Endothelial cell of umbilical vein (primary cell): ENCODE measurements around the gene MATCAP1. TPM values are rescaled to one million over a fixed set of nuclear protein-coding genes. Genes with fewer than 3 reads are reported as not detected.
A peak's percentile ranks its signal among the peaks of the same experiment; 100 is the strongest.

Source experiments
- BruUV-seq: library from RNA; stranded (reverse); fragments of 400-500 nt; replicated peaks from 2 replicates; lab custom pipeline; 2021; lab: Mats Ljungman, UMichigan
- CTCF ChIA-PET: fragments of 300-600, 350-600 bp; sonication (Branson Sonifier 250); formaldehyde crosslinking; loops from one replicate; lab custom pipeline; 2021; ENCODE audit warnings: antibody characterized with exemption, inconsistent platforms; lab: Charles Lee
- POLR2A ChIA-PET: fragments of 300-600, 350-600 bp; sonication (Branson Sonifier 250); formaldehyde crosslinking; loops from one replicate; lab custom pipeline; 2021; ENCODE audit warnings: antibody characterized with exemption, inconsistent platforms; lab: Charles Lee
- DNase-seq: peaks from one replicate; pipeline ENCODE4 v3.0.0-alpha.2; 2011; ENCODE audit warnings: low read depth, low spot score
- FAIRE-seq: peaks from 2 replicates; lab custom pipeline; 2011; peaks lifted over from hg19 to GRCh38; lab: Jason Lieb, UNC
- H2AFZ ChIP-seq: 2 replicates; pipeline ENCODE4 v1.6.0; 2012; ENCODE audit warnings: low read depth, low read length, control low read depth, inconsistent platforms
- H3K27ac ChIP-seq: 2 replicates; pipeline ENCODE4 v1.5.1; 2011; ENCODE audit warnings: low read depth, mild to moderate bottlenecking, control low read depth, low read length, moderate library complexity; ENCODE audit not compliant: insufficient read depth
- H3K27me3 ChIP-seq, 2 experiments: 2 replicates each; pipeline versions ENCODE4 v1.6.0 to v1.6.1; 2011; ENCODE audit warnings: low read length in 2 of 2, mixed read lengths in 1 of 2; ENCODE audit not compliant: control insufficient read depth in 2 of 2, insufficient read depth in 2 of 2
- H3K36me3 ChIP-seq, 2 experiments: 2 replicates in 1 of 2; 3 replicates in 1 of 2; pipeline ENCODE4 v1.5.1; 2011; ENCODE audit warnings: low read length in 2 of 2, mild to moderate bottlenecking in 1 of 2, moderate library complexity in 1 of 2; ENCODE audit not compliant: control insufficient read depth in 2 of 2, insufficient read depth in 2 of 2; ENCODE audit errors: extremely low read depth in 1 of 2
- H3K4me1 ChIP-seq: 3 replicates; pipeline ENCODE4 v1.5.1; 2011; ENCODE audit warnings: mild to moderate bottlenecking, low read length; ENCODE audit not compliant: control insufficient read depth, insufficient read depth; ENCODE audit errors: extremely low read depth
- H3K4me2 ChIP-seq: 2 replicates; pipeline ENCODE4 v1.6.1; 2011; ENCODE audit warnings: low read length, control low read depth, mixed read lengths; ENCODE audit not compliant: insufficient read depth
- H3K4me3 ChIP-seq, 3 experiments: fragments of 200-600 bp in 1 of 3; sonication (generic), shearing (Covaris generic) in 1 of 3; replicated peaks in 1 of 3; 2 replicates each; pipeline ENCODE4 v1.5.1; 2011 to 2016; ENCODE audit warnings: control low read depth in 3 of 3, low read length in 3 of 3, mild to moderate bottlenecking in 2 of 3, inconsistent platforms in 1 of 3, low read depth in 1 of 3, moderate library complexity in 1 of 3; ENCODE audit not compliant: insufficient read depth in 1 of 3
- H3K79me2 ChIP-seq: 2 replicates; pipeline ENCODE4 v1.6.0; 2012; ENCODE audit warnings: low read length, inconsistent platforms; ENCODE audit not compliant: control insufficient read depth, insufficient read depth
- H3K9ac ChIP-seq: replicated peaks from 2 replicates; pipeline ENCODE3; 2011; ENCODE audit warnings: low read length, control low read depth; ENCODE audit not compliant: insufficient read depth; ENCODE audit errors: extremely low read depth
- H3K9me1 ChIP-seq: replicated peaks from 3 replicates; pipeline ENCODE4 v1.6.0; 2011; ENCODE audit warnings: mild to moderate bottlenecking, low read length; ENCODE audit not compliant: control insufficient read depth, insufficient read depth; ENCODE audit errors: extremely low read depth
- H3K9me3 ChIP-seq: replicated peaks from 2 replicates; pipeline ENCODE4 v1.5.1; 2012; ENCODE audit warnings: low read length, inconsistent platforms; ENCODE audit not compliant: control insufficient read depth, insufficient read depth
- H4K20me1 ChIP-seq: replicated peaks from 2 replicates; pipeline ENCODE3; 2011; ENCODE audit warnings: mild to moderate bottlenecking, low read length; ENCODE audit not compliant: control insufficient read depth, insufficient read depth; ENCODE audit errors: extremely low read depth
- EZH2 ChIP-seq: IDR thresholded peaks from 2 replicates; pipeline ENCODE4 v1.6.1; 2012; ENCODE audit warnings: borderline replicate concordance, low read depth, mild to moderate bottlenecking, moderate library complexity, low read length, inconsistent platforms; ENCODE audit not compliant: severe bottlenecking
- GATA2 ChIP-seq: IDR thresholded peaks from 2 replicates; pipeline ENCODE4 v1.7.0; 2011; ENCODE audit warnings: low read depth, mild to moderate bottlenecking, moderate library complexity, mixed read lengths, low read length; ENCODE audit not compliant: insufficient read length, insufficient read depth
- JUN ChIP-seq: IDR thresholded peaks from 2 replicates; pipeline ENCODE4 v1.6.1; 2011; ENCODE audit warnings: borderline replicate concordance, low read depth; ENCODE audit not compliant: insufficient read length, insufficient read depth
- POLR2AphosphoS5 ChIP-seq: IDR thresholded peaks from 2 replicates; pipeline ENCODE4 v1.6.1; 2012; ENCODE audit warnings: low read depth, mild to moderate bottlenecking, control low read depth, low read length, moderate library complexity; ENCODE audit not compliant: insufficient read depth
- dilution Hi-C: fragments of 300-500 bp; cut with MboI; formaldehyde crosslinking; loops from one replicate; pipeline ENCODE4 v1.15.0; 2019; ENCODE audit warnings: low sequenced_read_pairs; ENCODE audit not compliant: extremely low pct_ligation_motif_present
- intact Hi-C: fragments of 100-400 bp; cut with micrococcal nuclease; formaldehyde crosslinking; loops from one replicate; pipeline ENCODE4 v1.10.0; 2022
- polyA plus RNA-seq, 4 experiments: library from polyadenylated mRNA; depleted of rRNA in 3 of 4; stranded (reverse) in 3 of 4; unstranded in 1 of 4; fragments of >200 nt; gene quantifications; 2 replicates each; pipeline versions ENCODE4 v1.2.1 to v1.2.3, GENCODE V29; 2011 to 2012; ENCODE audit warnings: missing spikeins in 1 of 4
- total RNA-seq: library from RNA; stranded (reverse); gene quantifications from 2 replicates; pipeline ENCODE4 v1.2.3, GENCODE V29; 2021
- TF ChIP-seq, protein P1 (sequence below): IDR thresholded peaks from 2 replicates; pipeline ENCODE4 v1.6.1; 2011; ENCODE audit not compliant: insufficient read depth, insufficient read length
- TF ChIP-seq, protein P2 (sequence below), 2 donors: IDR thresholded peaks; 1 replicate in 1 of 2; 2 replicates in 1 of 2; pipeline ENCODE4 v1.5.1; 2011; ENCODE audit warnings: low read length in 2 of 2, mild to moderate bottlenecking in 2 of 2, moderate library complexity in 2 of 2, control low read depth in 1 of 2, inconsistent platforms in 1 of 2, low read depth in 1 of 2; ENCODE audit not compliant: insufficient read depth in 1 of 2; ENCODE audit errors: extremely low read depth in 1 of 2

The MATCAP1 gene
- total and polyA plus RNA-seq, 2 donors (not counting 3 experiments of a cell fraction or from before 2014, with no cell fraction given) = 44.5 to 53.3 TPM

DNA sequence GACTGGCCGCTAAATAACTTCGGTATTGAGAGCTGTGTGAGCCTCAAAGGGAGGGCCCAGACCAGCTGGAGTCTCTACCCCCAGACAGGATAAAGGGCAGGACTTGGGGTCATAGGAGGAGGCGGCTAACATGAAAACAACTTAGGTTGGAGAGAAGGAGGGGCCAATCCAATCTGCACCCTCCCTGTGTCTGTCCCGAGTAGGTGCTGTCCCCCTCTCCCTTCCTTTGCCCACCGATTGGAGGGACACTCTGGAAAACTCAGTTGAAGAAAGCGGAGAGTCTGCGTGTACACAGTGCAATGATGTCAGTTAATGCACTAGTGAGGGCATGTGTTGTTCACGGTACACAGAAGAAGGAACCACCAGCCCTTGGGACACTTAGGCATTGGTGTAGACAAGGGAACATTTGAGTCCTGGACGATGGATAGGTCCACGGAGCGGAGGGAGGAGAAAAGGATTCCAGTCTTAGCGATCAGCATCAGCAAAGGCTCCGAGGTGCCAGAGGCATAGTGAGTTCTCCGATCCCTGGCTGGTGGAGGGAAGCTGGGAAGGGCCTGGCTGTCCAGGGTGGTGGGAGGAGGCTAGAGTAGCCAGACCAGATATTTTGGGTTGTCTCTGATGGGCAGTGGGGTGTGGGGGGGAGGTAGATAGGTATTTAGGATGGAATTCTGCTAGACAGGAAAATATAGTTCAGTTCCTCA lies 12.7 kb downstream of the MATCAP1 start:
- H4K20me1 ChIP-seq = no peaks in the 10 kb centered on the region
- peaks cover 27% of the 10 kb centered on the region for H3K4me1 ChIP-seq
- DNase-seq (no peak), FAIRE-seq (peak; percentile 54)
- H2AFZ ChIP-seq = peak overlapping the region; percentile 73
- H3K9me3 ChIP-seq = no peaks in the 10 kb centered on the region
- H3K36me3 ChIP-seq = no peaks in the 10 kb centered on the region
- peak overlapping the region; percentile 71 for H3K4me2 ChIP-seq
- peaks cover 7 to 12% of the 10 kb centered on the region in 2 experiments for H3K27me3 ChIP-seq
- no peaks in the 10 kb centered on the region for H3K9me1 ChIP-seq
- POLR2A ChIA-PET = interaction anchor here (0.9 to 1.2 kb wide), 3 partner anchors 9 to 12 kb away, joined by 3 to 6 read pairs (median 3); partner anchors contain the start of genes FBXL8 and TRADD
- intact Hi-C loops (no loop called here), dilution Hi-C loops (no loop called here)
- peak overlapping the region; percentile 72 for H3K9ac ChIP-seq
- BruUV-seq = TSS peak; percentile 47
- no peak for TF ChIP-seq JUN
- no peak for TF ChIP-seq GATA2
- TF ChIP-seq, protein P1, sequence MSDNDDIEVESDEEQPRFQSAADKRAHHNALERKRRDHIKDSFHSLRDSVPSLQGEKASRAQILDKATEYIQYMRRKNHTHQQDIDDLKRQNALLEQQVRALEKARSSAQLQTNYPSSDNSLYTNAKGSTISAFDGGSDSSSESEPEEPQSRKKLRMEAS = no peak
- TF ChIP-seq, protein P2, sequence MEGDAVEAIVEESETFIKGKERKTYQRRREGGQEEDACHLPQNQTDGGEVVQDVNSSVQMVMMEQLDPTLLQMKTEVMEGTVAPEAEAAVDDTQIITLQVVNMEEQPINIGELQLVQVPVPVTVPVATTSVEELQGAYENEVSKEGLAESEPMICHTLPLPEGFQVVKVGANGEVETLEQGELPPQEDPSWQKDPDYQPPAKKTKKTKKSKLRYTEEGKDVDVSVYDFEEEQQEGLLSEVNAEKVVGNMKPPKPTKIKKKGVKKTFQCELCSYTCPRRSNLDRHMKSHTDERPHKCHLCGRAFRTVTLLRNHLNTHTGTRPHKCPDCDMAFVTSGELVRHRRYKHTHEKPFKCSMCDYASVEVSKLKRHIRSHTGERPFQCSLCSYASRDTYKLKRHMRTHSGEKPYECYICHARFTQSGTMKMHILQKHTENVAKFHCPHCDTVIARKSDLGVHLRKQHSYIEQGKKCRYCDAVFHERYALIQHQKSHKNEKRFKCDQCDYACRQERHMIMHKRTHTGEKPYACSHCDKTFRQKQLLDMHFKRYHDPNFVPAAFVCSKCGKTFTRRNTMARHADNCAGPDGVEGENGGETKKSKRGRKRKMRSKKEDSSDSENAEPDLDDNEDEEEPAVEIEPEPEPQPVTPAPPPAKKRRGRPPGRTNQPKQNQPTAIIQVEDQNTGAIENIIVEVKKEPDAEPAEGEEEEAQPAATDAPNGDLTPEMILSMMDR (IDR thresholded peaks at IDR 0.05; ENCODE audit: extremely low read depth in 1 of 2, insufficient read depth in 1 of 2, low read depth in 1 of 2, low read length in 2 of 2) = no peak
- TF ChIP-seq POLR2AphosphoS5 = peak; percentile 24
- TF ChIP-seq EZH2 = no peak
- CTCF ChIA-PET = interaction anchor here (1.0 to 4.2 kb wide), 8 partner anchors 11 to 303 kb away, joined by 3 to 29 read pairs (median 8); partner anchors contain the start of genes EXOC3L1, FBXL8, MATCAP1 and TRADD
- peak overlapping the region; percentile 74 for H3K27ac ChIP-seq
- no peaks in the 10 kb centered on the region for H3K79me2 ChIP-seq
- H3K4me3 ChIP-seq = peak overlapping the region in 2 of 3 experiments; percentile 34 to 35
